CD14-positive monocyte (primary cell): ENCODE measurements around the gene HERC6. TPM values are rescaled to one million over a fixed set of nuclear protein-coding genes. Genes with fewer than 3 reads are reported as not detected.
A peak's percentile ranks its signal among the peaks of the same experiment; 100 is the strongest.
"Not testable (repeated sequence)": the region's sequence is repeated elsewhere in the genome, so short reads cannot be mapped to it uniquely, and the experiment has no call there.

Experiments
- DNase-seq, 3 donors: peaks; one replicate each; pipeline ENCODE4 v3.0.0-alpha.2; 2011 to 2022
- H2AFZ ChIP-seq: 2 replicates; pipeline ENCODE4 v1.6.0; 2012; ENCODE audit warnings: mild to moderate bottlenecking, low read depth, low read length, inconsistent platforms; ENCODE audit not compliant: insufficient read depth, poor library complexity, severe bottlenecking
- H3K27ac ChIP-seq, 2 donors: 1 replicate in 1 of 2; 2 replicates in 1 of 2; pipeline ENCODE4 v1.5.1; 2012 to 2013; ENCODE audit warnings: low read length in 2 of 2, control low read depth in 1 of 2, inconsistent platforms in 1 of 2, low read depth in 1 of 2, mild to moderate bottlenecking in 1 of 2
- H3K27me3 ChIP-seq, 2 donors: one replicate each; pipeline versions ENCODE4 v1.6.0 to v1.6.1; 2011 to 2013; ENCODE audit warnings: low read length in 2 of 2; ENCODE audit not compliant: control insufficient read depth in 2 of 2, insufficient read depth in 2 of 2
- H3K36me3 ChIP-seq, 2 donors: replicated peaks in 1 of 2; 1 replicate in 1 of 2; 2 replicates in 1 of 2; pipeline versions ENCODE4 v1.5.1 to v1.6.1; 2012 to 2013; ENCODE audit warnings: low read length in 2 of 2, control low read depth in 1 of 2, inconsistent platforms in 1 of 2, mild to moderate bottlenecking in 1 of 2; ENCODE audit not compliant: insufficient read depth in 2 of 2, control insufficient read depth in 1 of 2
- H3K4me1 ChIP-seq, 2 donors: 1 replicate in 1 of 2; 2 replicates in 1 of 2; pipeline versions ENCODE4 v1.5.1 to v1.6.1; 2012 to 2013; ENCODE audit warnings: low read length in 2 of 2, control low read depth in 1 of 2, inconsistent platforms in 1 of 2, mild to moderate bottlenecking in 1 of 2, moderate library complexity in 1 of 2; ENCODE audit not compliant: insufficient read depth in 2 of 2, control insufficient read depth in 1 of 2
- H3K4me2 ChIP-seq: replicated peaks from 2 replicates; pipeline ENCODE3; 2012; ENCODE audit warnings: low read length, moderate library complexity, mild to moderate bottlenecking; ENCODE audit not compliant: poor library complexity, severe bottlenecking; ENCODE audit errors: extremely low read depth
- H3K4me3 ChIP-seq, 3 experiments: fragments of 200-600 bp in 1 of 3; sonication (generic) in 1 of 3; replicated peaks in 1 of 3; 1 replicate in 2 of 3; 2 replicates in 1 of 3; pipeline ENCODE4 v1.5.1; 2011 to 2013; ENCODE audit warnings: low read length in 3 of 3, mild to moderate bottlenecking in 3 of 3, control low read depth in 2 of 3, low read depth in 2 of 3, inconsistent platforms in 1 of 3, moderate library complexity in 1 of 3
- H3K79me2 ChIP-seq: 2 replicates; pipeline ENCODE4 v1.6.0; 2012; ENCODE audit warnings: mild to moderate bottlenecking, control low read depth, inconsistent platforms, low read length, moderate library complexity; ENCODE audit not compliant: insufficient read depth
- H3K9ac ChIP-seq: 2 replicates; pipeline ENCODE4 v1.6.0; 2017; ENCODE audit warnings: low read length, mild to moderate bottlenecking; ENCODE audit not compliant: insufficient read depth, poor library complexity, severe bottlenecking
- H3K9me3 ChIP-seq, 2 donors: replicated peaks in 1 of 2; 1 replicate in 1 of 2; 2 replicates in 1 of 2; pipeline versions ENCODE4 v1.5.1 to v1.6.1; 2012 to 2013; ENCODE audit warnings: low read length in 2 of 2, control low read depth in 1 of 2; ENCODE audit not compliant: control insufficient read depth in 1 of 2, insufficient read depth in 1 of 2
- H4K20me1 ChIP-seq: 2 replicates; pipeline ENCODE4 v1.6.0; 2012; ENCODE audit warnings: mild to moderate bottlenecking, low read length, control low read depth, moderate library complexity; ENCODE audit not compliant: insufficient read depth
- H3K27ac Mint-ChIP-seq, 7 donors: one replicate each; pipeline ENCODE4 v1.8.0; 2020; ENCODE audit warnings: mild to moderate bottlenecking in 7 of 7, mixed read lengths in 7 of 7, moderate library complexity in 6 of 7, inconsistent platforms in 2 of 7
- H3K27me3 Mint-ChIP-seq, 3 donors: one replicate each; pipeline ENCODE4 v1.8.0; 2021 to 2022; ENCODE audit warnings: low read depth in 3 of 3, mild to moderate bottlenecking in 3 of 3, mixed read lengths in 3 of 3, moderate library complexity in 3 of 3, inconsistent platforms in 1 of 3
- H3K36me3 Mint-ChIP-seq, 2 donors: one replicate each; pipeline ENCODE4 v1.8.0; 2020; ENCODE audit warnings: mixed read lengths in 2 of 2, inconsistent platforms in 1 of 2, mild to moderate bottlenecking in 1 of 2
- H3K4me1 Mint-ChIP-seq: one replicate; pipeline ENCODE4 v1.8.0; 2020; ENCODE audit warnings: mild to moderate bottlenecking, mixed read lengths
- H3K4me3 Mint-ChIP-seq, 2 donors: one replicate each; pipeline ENCODE4 v1.8.0; 2020; ENCODE audit warnings: mild to moderate bottlenecking in 2 of 2, mixed read lengths in 2 of 2, moderate library complexity in 1 of 2
- H3K9me3 Mint-ChIP-seq, 7 donors: one replicate each; pipeline ENCODE4 v1.8.0; 2020 to 2022; ENCODE audit warnings: mixed read lengths in 7 of 7, mild to moderate bottlenecking in 6 of 7, moderate library complexity in 6 of 7, inconsistent platforms in 2 of 7
- CTCF ChIP-seq: fragments of 200-600 bp; IDR thresholded peaks from one replicate; pipeline ENCODE4 v1.8.0; 2022; ENCODE audit warnings: antibody characterized with exemption, mild to moderate bottlenecking
- WGBS: methylation state at CpG from one replicate; pipeline ENCODE4 v1.1.5; 2013; ENCODE audit warnings: missing lambda C conversion rate; ENCODE audit not compliant: insufficient coverage; 5-methylcytosine and 5-hydroxymethylcytosine counted together
- intact Hi-C, 2 donors: fragments of 100-400 bp; cut with micrococcal nuclease; formaldehyde crosslinking; loops; one replicate each; pipeline versions ENCODE4 v1.15.0 to v1.15.1; 2023
- polyA plus RNA-seq, 3 donors: library from polyadenylated mRNA; depleted of rRNA in 1 of 3; unstranded in 2 of 3; stranded (reverse) in 1 of 3; fragments of 300-500 nt in 2 of 3; fragments of >200 nt in 1 of 3; fragmentation: Illumina TruSeq in 2 of 3; gene quantifications; 1 replicate in 2 of 3; 2 replicates in 1 of 3; pipeline ENCODE4 v1.2.3, GENCODE V29; 2012 to 2021

HERC6 gene
- polyA plus RNA-seq, 3 donors, result 4.1 to 9.4 (median 6.1) TPM

DNA sequence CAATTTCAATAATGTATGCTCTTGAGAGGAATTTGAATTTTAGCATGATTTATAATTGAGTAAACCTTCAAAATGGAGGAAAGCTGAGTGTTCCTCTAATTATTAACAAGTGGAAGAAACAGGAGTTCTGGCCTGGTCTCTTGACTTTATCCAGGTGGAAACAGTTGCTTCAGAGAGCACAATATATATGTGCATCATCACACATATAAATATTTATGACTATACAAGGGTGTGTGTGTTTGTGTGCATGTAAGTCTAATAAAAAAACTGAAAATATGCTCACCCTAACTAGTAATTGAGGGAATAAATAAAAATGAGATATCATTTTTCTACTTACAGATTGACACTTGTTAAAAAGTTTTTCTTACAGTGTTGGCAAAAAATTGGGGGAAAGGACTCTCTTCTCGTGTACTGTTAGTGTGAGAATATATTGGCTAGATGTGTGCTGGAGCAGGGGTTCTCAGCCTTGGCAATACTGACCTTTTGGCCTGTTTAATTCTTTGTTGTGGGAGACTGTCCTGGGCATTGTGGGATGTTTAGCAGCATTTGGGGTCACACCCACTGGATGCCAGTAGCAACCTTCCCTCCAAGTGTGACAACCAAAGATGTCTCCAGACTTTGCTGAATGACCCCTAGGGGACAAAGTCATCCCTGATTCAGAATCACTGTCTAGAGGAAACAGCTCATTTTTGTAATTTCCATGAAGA is 57.5 kb downstream of the HERC6 start:
- Histone ChIP-seq H3K79me2 (no peaks in the 10 kb centered on the region), H3K27ac (no peak overlapping the region), H3K27me3 (no peaks in the 10 kb centered on the region), H3K4me1 (no peaks in the 10 kb centered on the region), H3K9me3 (peaks cover 0 to 3% of the 10 kb centered on the region in 2 donors), H3K4me3 (no peak overlapping the region), H3K9ac (no peak overlapping the region), H2AFZ (no peak overlapping the region), H4K20me1 (no peaks in the 10 kb centered on the region), H3K36me3 (peaks cover 0 to 20% of the 10 kb centered on the region in 2 donors), H3K4me2 (no peak overlapping the region)
- H3K36me3 Mint-ChIP-seq, result peaks cover 25 to 31% of the 10 kb centered on the region in 2 donors
- H3K4me1 Mint-ChIP-seq, result no peaks in the 10 kb centered on the region
- intact Hi-C loops, result no loop called here
- peaks cover 3 to 10% (median 7%) of the 10 kb centered on the region in 7 donors for H3K9me3 Mint-ChIP-seq
- DNase-seq, result no peak
- H3K4me3 Mint-ChIP-seq, result no peak overlapping the region
- 100% methylated on average over 1 of the region's 1 CpG for WGBS
- no peaks in the 10 kb centered on the region for H3K27me3 Mint-ChIP-seq
- no peak for TF ChIP-seq CTCF
- no peak overlapping the region for H3K27ac Mint-ChIP-seq

DNA sequence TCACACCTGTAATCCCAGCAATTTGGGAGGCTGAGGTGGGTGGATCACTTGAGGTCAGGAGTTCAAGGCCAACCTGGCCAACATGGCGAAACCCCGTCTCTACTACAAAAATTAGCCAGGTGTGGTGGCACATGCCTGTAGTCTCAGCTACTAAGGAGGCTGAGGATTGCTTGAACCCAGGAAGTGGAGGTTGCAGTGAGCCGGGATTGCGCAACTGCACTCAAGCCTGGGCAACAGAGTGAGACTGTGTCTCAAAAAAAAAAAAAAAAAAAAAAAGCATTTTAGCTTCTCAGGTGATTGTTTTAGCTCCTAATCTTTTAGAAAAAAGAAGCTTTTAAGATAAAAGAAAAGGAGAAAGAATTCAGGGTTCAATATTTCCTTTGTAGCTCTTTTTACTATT is 59.2 kb downstream of the HERC6 start:
- H3K36me3 Mint-ChIP-seq, result peaks cover 33 to 35% of the 10 kb centered on the region in 2 donors
- intact Hi-C loops, result not testable (repeated sequence)

More for the DNA sequence above, 59.2 kb downstream of the HERC6 start:
- 100% methylated on average over 2 of the region's 4 CpGs for WGBS
- not testable (repeated sequence) for H3K9ac ChIP-seq, DNase-seq, H2AFZ ChIP-seq, H4K20me1 ChIP-seq, H3K4me3 ChIP-seq, H3K79me2 ChIP-seq, H3K27me3 Mint-ChIP-seq, H3K9me3 ChIP-seq, H3K4me3 Mint-ChIP-seq, H3K4me1 ChIP-seq, H3K4me2 ChIP-seq, H3K4me1 Mint-ChIP-seq, H3K27ac ChIP-seq, H3K27me3 ChIP-seq
- H3K36me3 ChIP-seq, result peaks cover 4 to 26% of the 10 kb centered on the region in 2 donors
- Mint-ChIP-seq H3K9me3 (peaks cover 5 to 12% (median 7%) of the 10 kb centered on the region in 7 donors), H3K27ac (peak overlapping the region in 1 of 7 donors; percentile 76)
